Frontal cortex (tissue), 4 donors: Measurements from ENCODE around the gene AAK1. TPM values are rescaled to one million over a fixed set of nuclear protein-coding genes. Genes with fewer than 3 reads are reported as not detected.

Source experiments
- DNase-seq, 2 donors: peaks; one replicate each; pipeline ENCODE4 v3.0.0; 2012; ENCODE audit warnings: low spot score in 2 of 2
- FAIRE-seq: peaks from 2 replicates; lab custom pipeline; 2012; peaks lifted over from hg19 to GRCh38; lab: Jason Lieb, UNC
- total RNA-seq: library from RNA; depleted of rRNA; stranded (reverse); fragments of >200 nt; gene quantifications from one replicate; pipeline ENCODE4 v1.2.3, GENCODE V29; 2014
- donor health status: control.
- donor health status: control.
- donor health status: control.

AAK1 gene
- total RNA-seq, 1 donor from 2014 or later: 31.4 TPM

DNA sequence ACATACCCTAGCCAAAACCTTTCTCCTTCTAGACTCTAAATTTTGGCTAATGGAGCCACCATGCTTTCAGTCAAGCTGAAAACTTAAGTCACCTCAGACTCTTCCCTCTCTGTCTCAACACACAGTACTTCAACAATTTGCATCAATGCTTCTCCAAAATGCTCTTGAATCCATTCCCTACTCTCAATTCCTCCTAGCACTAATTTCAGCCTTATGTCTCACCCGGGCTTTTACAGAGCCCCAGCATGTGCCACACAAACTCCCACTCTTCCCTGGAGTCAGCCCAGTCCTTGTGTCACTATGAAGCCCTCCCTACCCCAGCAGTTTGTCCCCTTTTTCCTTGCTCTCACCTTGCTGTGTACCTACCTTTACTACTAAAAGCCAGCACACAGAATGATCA, 38.7 kb downstream of the AAK1 start:
- FAIRE-seq: no peak
- DNase-seq: no peak

- no peak for FAIRE-seq
Observed at GRCh38 chr2:69604026-69604678, 39.4 kb downstream of the AAK1 start.

GRCh38 chr2:69603146-69603743, 40.3 kb downstream of the AAK1 start:
- FAIRE-seq: no peak

More at GRCh38 chr2:69604026-69604678, 39.4 kb downstream of the AAK1 start:
- DNase-seq: no peak

DNA sequence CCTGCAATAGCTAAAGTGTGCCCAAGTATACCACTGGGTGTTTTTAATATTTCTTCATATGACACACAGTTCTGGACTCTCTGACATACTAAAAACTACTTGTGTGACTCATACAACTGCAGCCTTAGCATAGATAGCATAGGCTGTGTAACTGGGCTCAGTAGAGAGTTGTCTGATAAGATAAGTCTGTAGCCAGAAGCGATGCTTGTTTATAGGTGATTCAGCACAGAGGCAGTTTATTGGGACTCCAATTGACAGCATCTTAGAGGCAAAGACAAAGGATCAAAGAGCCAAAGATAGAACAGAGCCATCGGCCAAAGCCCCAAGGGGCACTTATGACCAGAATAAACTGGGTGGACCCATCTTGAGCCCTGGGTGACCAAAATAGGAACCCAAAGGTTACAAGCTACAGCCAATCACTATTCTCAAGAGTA, 42.3 kb downstream of the AAK1 start:
- DNase-seq: no peak
- FAIRE-seq: no peak

More at GRCh38 chr2:69603146-69603743, 40.3 kb downstream of the AAK1 start:
- DNase-seq: no peak

DNA sequence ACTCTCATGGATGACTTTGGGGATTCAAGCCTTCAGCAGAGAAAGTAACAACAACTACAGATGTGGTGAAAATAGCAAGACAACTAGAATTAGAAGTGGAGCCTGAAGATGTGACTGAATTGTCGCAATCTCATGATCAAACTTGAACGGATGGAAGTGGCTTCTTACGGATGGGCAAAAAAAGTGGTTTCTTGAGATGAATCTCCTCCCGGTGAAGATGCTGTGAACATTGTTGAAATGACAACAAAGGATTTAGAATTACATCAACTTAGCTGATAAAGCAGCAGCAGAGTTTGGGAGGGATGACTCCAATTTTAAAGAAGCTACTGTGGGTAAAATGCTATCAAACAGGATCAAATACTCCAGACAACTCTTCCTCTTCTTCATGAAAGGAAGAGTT, 43.1 kb downstream of the AAK1 start:
- FAIRE-seq: no peak

GRCh38 chr2:69597843-69598610, 45.5 kb downstream of the AAK1 start:
- FAIRE-seq (no peak), DNase-seq (no peak)

More for the DNA sequence above, 43.1 kb downstream of the AAK1 start:
- no peak for DNase-seq

DNA sequence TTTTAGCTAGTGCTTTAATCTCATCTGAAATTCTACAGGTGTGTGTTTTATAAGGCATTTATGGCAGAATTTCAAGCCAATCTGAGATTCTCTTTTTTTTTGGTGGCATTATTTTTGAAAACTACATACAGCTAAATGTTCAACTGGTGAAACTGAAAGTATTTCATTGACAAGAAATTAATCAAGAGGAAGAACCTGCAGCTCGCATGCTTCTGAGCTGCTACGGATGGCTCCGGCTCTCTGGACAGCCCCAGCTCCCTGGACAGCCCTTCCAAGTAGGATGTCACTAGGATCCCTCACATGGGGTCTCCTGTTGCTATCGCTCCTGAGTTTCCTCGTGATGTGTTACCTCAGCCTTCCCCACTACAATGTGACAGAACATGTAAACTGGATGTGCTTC, 46.4 kb downstream of the AAK1 start:
- FAIRE-seq (no peak), DNase-seq (no peak)

DNA sequence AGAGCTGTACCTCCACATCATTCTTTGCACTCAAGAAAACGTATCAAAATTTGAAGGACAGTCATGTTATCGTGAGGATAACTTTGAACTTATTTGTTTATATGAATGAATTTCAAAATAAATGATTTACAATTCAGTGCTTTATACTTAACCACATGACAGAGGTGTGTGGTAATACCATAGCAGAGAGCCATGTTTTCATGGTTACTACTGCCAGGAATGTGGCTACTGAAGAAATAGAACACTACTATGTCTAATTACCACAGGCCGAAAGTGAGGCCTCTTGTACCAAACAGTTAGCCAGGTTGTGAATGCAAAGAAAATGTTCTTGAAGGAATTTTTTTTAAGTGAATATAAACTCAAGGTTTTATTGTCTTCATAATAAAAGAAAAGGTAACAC, 49.2 kb downstream of the AAK1 start:
- DNase-seq (no peak), FAIRE-seq (no peak)

GRCh38 chr2:69592511-69592910, 51.0 kb downstream of the AAK1 start:
- DNase-seq: no peak
- FAIRE-seq: no peak

- FAIRE-seq: no peak
Observed at GRCh38 chr2:69589973-69590652, 53.4 kb downstream of the AAK1 start.

GRCh38 chr2:69588945-69589344, 54.6 kb downstream of the AAK1 start:
- FAIRE-seq: no peak

More at GRCh38 chr2:69589973-69590652, 53.4 kb downstream of the AAK1 start:
- DNase-seq: no peak

DNA sequence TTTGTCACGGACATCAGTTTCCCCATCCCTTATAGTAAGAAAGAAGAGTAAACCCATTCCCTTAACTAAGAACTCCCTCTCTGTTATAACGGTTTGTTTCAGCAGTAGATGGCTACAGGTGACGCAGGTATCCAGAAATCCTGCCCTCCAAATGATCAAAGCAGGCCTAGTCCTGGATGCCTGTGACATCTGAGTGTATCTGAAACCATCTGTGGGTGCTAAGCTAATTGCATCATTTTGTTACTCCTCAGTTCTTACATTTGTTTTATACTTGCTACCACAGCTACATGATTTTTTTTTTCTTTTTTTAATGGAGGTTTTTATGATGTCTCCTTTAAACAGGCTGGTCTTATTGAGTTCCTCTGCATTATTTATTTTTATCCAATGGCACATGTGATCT, 55.1 kb downstream of the AAK1 start:
- FAIRE-seq (no peak), DNase-seq (no peak)

More at GRCh38 chr2:69588945-69589344, 54.6 kb downstream of the AAK1 start:
- no peak for DNase-seq

DNA sequence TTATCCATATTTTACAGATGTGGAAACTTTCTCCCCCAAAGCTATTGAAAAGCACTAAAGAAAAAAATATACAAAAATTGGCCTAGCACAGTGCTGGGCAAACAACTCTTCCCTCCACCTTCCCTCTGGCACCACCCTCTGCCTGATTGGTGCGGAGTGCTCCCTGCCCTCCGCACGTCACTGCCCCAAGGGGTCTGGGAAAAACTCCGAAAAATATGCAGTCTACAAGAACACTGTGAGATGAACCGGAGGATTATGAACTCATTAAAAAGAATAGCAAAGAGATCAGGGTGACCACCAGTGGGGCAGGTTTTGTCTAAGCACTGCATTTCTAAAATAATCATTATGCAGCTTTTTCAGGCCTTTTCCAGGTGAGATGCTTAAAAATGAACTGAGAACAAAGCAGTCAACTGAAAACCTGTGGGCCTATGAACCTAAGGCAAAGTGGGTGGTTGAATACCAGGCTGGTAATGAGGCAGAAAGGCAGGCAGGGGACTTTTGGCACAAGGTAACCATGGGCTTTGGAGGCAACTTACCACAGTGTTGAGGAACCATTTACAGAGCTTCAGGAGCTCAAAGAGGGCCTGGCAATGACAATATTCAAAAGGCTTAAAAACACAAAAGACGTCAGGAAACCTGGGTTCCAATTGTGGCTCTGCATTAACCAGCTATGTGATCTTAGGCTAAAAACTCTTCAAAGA, 57.5 kb downstream of the AAK1 start:
- DNase-seq (no peak), FAIRE-seq (no peak)

- no peak for FAIRE-seq
- DNase-seq: no peak
Observed at GRCh38 chr2:69584127-69584889, 59.2 kb downstream of the AAK1 start.

DNA sequence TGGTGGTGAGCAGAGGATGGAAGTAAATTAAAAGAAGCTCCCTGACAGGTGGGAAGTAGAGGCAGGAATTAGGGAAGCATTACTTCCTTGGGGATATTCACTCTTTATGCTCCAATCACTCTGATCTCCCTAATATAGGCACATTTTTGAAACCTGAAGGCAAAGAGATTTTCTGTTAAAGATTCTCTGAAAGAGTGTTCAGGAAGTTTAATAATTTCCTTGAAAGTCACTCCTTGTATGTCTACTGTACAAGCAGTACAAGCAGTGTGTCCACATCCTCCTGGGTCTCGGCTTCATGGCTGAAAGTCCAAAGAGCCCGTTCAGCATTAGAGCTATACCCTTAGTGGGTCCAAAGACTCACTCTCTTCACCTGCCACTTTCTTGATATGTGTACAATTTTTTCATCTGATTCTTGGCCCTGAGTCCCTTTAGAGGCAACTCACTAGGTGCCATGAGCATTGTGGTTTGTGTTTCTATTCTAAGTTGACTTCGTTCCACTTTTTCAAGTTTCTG, 60.2 kb downstream of the AAK1 start:
- FAIRE-seq (no peak), DNase-seq (no peak)

DNA sequence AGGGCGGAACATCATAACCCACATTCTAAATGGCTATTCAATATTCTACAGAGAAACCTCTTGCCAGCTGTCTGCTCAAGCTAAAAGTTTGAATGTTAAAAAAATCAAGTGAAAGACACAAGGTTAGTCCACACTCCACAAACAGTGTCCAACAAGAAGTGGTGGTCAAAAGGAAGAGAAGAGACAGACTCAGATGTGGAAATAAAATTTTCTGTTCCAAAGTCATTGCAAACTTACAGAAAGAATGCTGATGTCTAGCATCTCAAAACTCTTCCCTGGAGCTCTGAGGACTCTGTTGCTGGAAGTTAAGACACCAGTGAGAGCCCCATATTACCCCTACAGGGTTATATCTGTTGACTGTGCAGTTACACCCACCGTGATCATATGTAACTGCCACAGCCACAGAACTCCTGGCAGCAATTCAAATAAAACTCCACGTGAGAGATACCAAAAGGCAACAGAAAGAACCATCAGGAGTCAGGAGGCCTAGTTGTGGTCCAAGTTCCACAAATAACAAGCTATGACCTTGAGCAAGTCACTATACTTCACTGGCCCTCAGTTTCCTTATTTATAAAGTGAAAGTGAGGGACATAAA, 60.9 kb downstream of the AAK1 start:
- FAIRE-seq (no peak), DNase-seq (no peak)

DNA sequence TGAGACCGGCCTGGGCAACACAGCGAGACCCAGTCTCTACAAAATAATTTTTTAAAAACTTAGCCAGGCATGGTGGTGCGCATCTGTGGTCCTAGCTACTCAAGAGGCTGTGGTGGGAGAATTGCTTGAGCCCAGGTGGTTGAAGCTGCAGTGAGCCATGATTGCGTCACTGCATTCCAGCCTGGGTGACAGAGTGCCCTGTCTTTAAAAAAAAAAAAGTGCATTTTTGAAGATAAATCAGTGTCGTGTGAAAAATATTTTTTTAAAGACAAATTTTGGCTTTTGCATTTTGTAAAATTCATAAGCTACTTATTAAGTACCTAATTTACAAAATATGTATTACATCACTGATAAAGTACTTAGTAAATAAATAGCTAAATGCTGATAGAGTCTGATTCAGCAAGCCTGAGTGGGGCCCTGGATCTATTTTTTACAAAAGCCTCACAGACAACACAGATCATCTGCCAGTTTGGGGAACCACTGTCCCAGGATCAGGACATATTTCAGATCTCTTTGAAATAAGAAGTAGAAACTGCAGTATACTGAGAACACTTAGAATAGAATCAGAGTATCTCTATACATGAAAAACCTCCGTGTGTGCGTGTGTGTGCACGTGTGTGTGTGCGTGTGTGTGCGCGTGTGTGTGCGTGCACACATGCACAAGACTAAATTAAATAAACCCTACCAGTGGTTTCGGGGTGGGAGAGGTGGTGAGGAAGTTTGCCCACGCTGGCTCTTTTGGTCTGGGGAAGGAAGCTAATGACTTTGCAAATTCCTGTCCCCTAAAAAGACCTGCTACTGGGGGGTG, 61.6 kb downstream of the AAK1 start:
- FAIRE-seq (no peak), DNase-seq (no peak)

DNA sequence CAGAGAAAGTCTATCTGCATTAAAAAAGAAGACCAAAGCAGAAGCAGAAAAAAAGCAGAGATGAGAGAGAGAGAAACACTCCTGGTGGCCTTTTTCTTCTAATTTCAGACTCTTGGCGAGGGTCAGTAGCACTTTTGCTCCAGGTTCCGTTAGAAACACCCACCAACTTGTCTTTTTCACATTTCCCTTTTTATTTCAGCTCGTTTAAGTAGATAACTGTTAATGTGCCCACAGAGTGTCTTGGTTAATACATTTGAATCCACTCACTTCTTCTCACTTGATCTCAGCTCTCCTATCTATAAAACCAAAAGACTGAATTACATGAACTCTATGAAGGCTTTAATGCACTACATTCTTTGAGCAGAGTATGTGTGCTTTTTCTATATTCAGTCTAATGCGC, 63.1 kb downstream of the AAK1 start:
- no peak for FAIRE-seq
- no peak for DNase-seq
